CD4-positive, alpha-beta T cell (primary cell): ENCODE measurements around the gene FNDC10. TPM values are rescaled to one million over a fixed set of nuclear protein-coding genes. Genes with fewer than 3 reads are reported as not detected.
A peak's percentile ranks its signal among the peaks of the same experiment; 100 is the strongest.

Experiments used
- ATAC-seq: fragments of 200-7000 bp; cut with Tn5 transposase; one replicate; pipeline ENCODE4 v1.10.0; 2022; ENCODE audit warnings: mild to moderate bottlenecking; ENCODE audit not compliant: poor library complexity
- CTCF ChIA-PET: fragments of 350-600 bp; sonication (Branson Sonifier 250); formaldehyde crosslinking; loops from one replicate; lab custom pipeline; 2021; ENCODE audit warnings: antibody characterized with exemption, inconsistent platforms; lab: Charles Lee
- POLR2A ChIA-PET: fragments of 350-600 bp; sonication (Branson Sonifier 250); formaldehyde crosslinking; loops from one replicate; lab custom pipeline; 2021; ENCODE audit warnings: antibody characterized with exemption, inconsistent platforms; lab: Charles Lee
- DNase-seq, 14 experiments: peaks; one replicate each; pipeline ENCODE4 v3.0.0-alpha.2; 2013 to 2020; ENCODE audit warnings: mixed read lengths in 2 of 14
- H3K27ac ChIP-seq, 2 donors: one replicate each; pipeline versions ENCODE4 v1.5.1 to v1.7.0; 2013; ENCODE audit warnings: low read length in 2 of 2, low read depth in 1 of 2, mild to moderate bottlenecking in 1 of 2
- H3K27me3 ChIP-seq, 2 experiments: 1 replicate in 1 of 2; 2 replicates in 1 of 2; pipeline versions ENCODE4 v1.6.1 to v1.7.0; 2013; ENCODE audit warnings: low read length in 2 of 2, control low read depth in 1 of 2, mild to moderate bottlenecking in 1 of 2, moderate library complexity in 1 of 2; ENCODE audit not compliant: insufficient read depth in 2 of 2, control insufficient read depth in 1 of 2
- H3K36me3 ChIP-seq: one replicate; pipeline ENCODE4 v1.6.1; 2013; ENCODE audit warnings: low read length, control low read depth; ENCODE audit not compliant: insufficient read depth
- H3K4me1 ChIP-seq: one replicate; pipeline ENCODE4 v1.6.1; 2013; ENCODE audit warnings: low read length, control low read depth; ENCODE audit not compliant: insufficient read depth
- H3K4me3 ChIP-seq: one replicate; pipeline ENCODE4 v1.5.1; 2013; ENCODE audit warnings: mild to moderate bottlenecking, low read length, moderate library complexity
- H3K9me3 ChIP-seq, 2 experiments: 1 replicate in 1 of 2; 2 replicates in 1 of 2; pipeline versions ENCODE4 v1.6.1 to v1.7.0; 2013; ENCODE audit warnings: low read length in 2 of 2, mild to moderate bottlenecking in 2 of 2, control low read depth in 1 of 2, moderate library complexity in 1 of 2; ENCODE audit not compliant: control insufficient read depth in 1 of 2, insufficient read depth in 1 of 2
- H3K27ac Mint-ChIP-seq: one replicate; pipeline ENCODE4 v1.8.0; 2020; ENCODE audit warnings: mixed read lengths
- H3K27me3 Mint-ChIP-seq: one replicate; pipeline ENCODE4 v1.8.0; 2021; ENCODE audit warnings: mixed read lengths
- H3K36me3 Mint-ChIP-seq: one replicate; pipeline ENCODE4 v1.8.0; 2021; ENCODE audit warnings: low read depth, mixed read lengths
- H3K4me1 Mint-ChIP-seq: one replicate; pipeline ENCODE4 v1.8.0; 2021; ENCODE audit warnings: low read depth, mixed read lengths
- H3K4me3 Mint-ChIP-seq: one replicate; pipeline ENCODE4 v1.8.0; 2020; ENCODE audit warnings: mild to moderate bottlenecking, mixed read lengths
- H3K9me3 Mint-ChIP-seq: one replicate; pipeline ENCODE4 v1.8.0; 2020; ENCODE audit warnings: mixed read lengths
- CTCF ChIP-seq: fragments of 200-600 bp; IDR thresholded peaks from one replicate; pipeline ENCODE4 v1.8.0; 2022; ENCODE audit warnings: antibody characterized with exemption, mild to moderate bottlenecking
- intact Hi-C, 2 experiments: fragments of 100-400 bp; cut with DNase I in 1 of 2; cut with micrococcal nuclease in 1 of 2; formaldehyde crosslinking; loops; one replicate each; pipeline versions ENCODE4 v1.15.1 to v1.9.0; 2023 to 2025; cut with DNase I, micrococcal nuclease
- total RNA-seq, 174 experiments: library from RNA in 2 of 174; stranded (reverse) in 2 of 174; gene quantifications; one replicate each; pipeline ENCODE4 v1.2.3 and lab custom pipeline; 2021 to 2026

Gene FNDC10
- total RNA-seq, 2 experiments from 2014 or later = 1.0 to 1.3 TPM

- CTCF ChIA-PET = interaction anchor here (0.7 kb wide), 1 partner anchor 1016 kb away, joined by 3 read pairs; no protein-coding TSS in a partner anchor
- no peak overlapping the region for H3K27ac Mint-ChIP-seq
These were observed 5.9 kb downstream of the FNDC10 start for GRCh38 chr1:1593834-1594601.

GRCh38 chr1:1591452-1591851, 8.5 kb downstream of the FNDC10 start:
- ATAC-seq (no peak), DNase-seq (no peak)
- no peaks in the 10 kb centered on the region for H3K36me3 Mint-ChIP-seq
- ChIA-PET POLR2A (no interaction called here), CTCF (no interaction called here)
- Histone ChIP-seq H3K4me1 (no peaks in the 10 kb centered on the region), H3K4me3 (no peak overlapping the region), H3K36me3 (no peaks in the 10 kb centered on the region), H3K27ac (no peak overlapping the region), H3K27me3 (no peaks in the 10 kb centered on the region), H3K9me3 (no peaks in the 10 kb centered on the region)
- peaks cover 3% of the 10 kb centered on the region for H3K27me3 Mint-ChIP-seq
- no peaks in the 10 kb centered on the region for H3K4me1 Mint-ChIP-seq
- no peak for TF ChIP-seq CTCF
- no peak overlapping the region for H3K27ac Mint-ChIP-seq
- intact Hi-C loops = no loop called here
- no peaks in the 10 kb centered on the region for H3K9me3 Mint-ChIP-seq
- H3K4me3 Mint-ChIP-seq = no peak overlapping the region

More at GRCh38 chr1:1593834-1594601, 5.9 kb downstream of the FNDC10 start:
- Histone ChIP-seq H3K9me3 (no peaks in the 10 kb centered on the region), H3K27me3 (peaks cover 0 to 4% of the 10 kb centered on the region in 2 experiments), H3K27ac (no peak overlapping the region), H3K4me1 (peaks cover 13% of the 10 kb centered on the region), H3K36me3 (no peaks in the 10 kb centered on the region), H3K4me3 (no peak overlapping the region)
- no peaks in the 10 kb centered on the region for H3K36me3 Mint-ChIP-seq
- no peak overlapping the region for H3K4me3 Mint-ChIP-seq
- DNase-seq (peak in 1 of 14 experiments; percentile 26), ATAC-seq (no peak)
- H3K4me1 Mint-ChIP-seq = peaks cover 4% of the 10 kb centered on the region
- intact Hi-C loops = no loop called here
- no peaks in the 10 kb centered on the region for H3K27me3 Mint-ChIP-seq
- TF ChIP-seq CTCF = no peak
- no peaks in the 10 kb centered on the region for H3K9me3 Mint-ChIP-seq
- POLR2A ChIA-PET = no interaction called here

GRCh38 chr1:1583347-1584010, 16.5 kb downstream of the FNDC10 start:
- Histone ChIP-seq H3K27me3 (peaks cover 0 to 3% of the 10 kb centered on the region in 2 experiments), H3K36me3 (no peaks in the 10 kb centered on the region), H3K9me3 (no peaks in the 10 kb centered on the region), H3K4me3 (no peak overlapping the region), H3K27ac (no peak overlapping the region), H3K4me1 (peaks cover 4% of the 10 kb centered on the region)
- H3K4me3 Mint-ChIP-seq = no peak overlapping the region
- intact Hi-C loops = no loop called here
- H3K4me1 Mint-ChIP-seq = no peaks in the 10 kb centered on the region
- ChIA-PET POLR2A (no interaction called here), CTCF (no interaction called here)
- TF ChIP-seq CTCF = no peak
- ATAC-seq (no peak), DNase-seq (no peak)
- no peak overlapping the region for H3K27ac Mint-ChIP-seq
- no peaks in the 10 kb centered on the region for H3K9me3 Mint-ChIP-seq
- H3K36me3 Mint-ChIP-seq = no peaks in the 10 kb centered on the region
- H3K27me3 Mint-ChIP-seq = peaks cover 28% of the 10 kb centered on the region
